Keratinocyte (primary cell): Measurements from ENCODE around the gene CHM. TPM values are rescaled to one million over a fixed set of nuclear protein-coding genes. Genes with fewer than 3 reads are reported as not detected.

Experiments
- DNase-seq: peaks from one replicate; pipeline ENCODE4 v3.0.0-alpha.2; 2011; ENCODE audit warnings: low read depth, missing footprints, low spot score
- FAIRE-seq: peaks from 2 replicates; lab custom pipeline; 2011; peaks lifted over from hg19 to GRCh38; lab: Jason Lieb, UNC
- H2AFZ ChIP-seq: 2 replicates; pipeline ENCODE4 v1.6.0; 2012; ENCODE audit warnings: low read length, control low read depth, inconsistent platforms; ENCODE audit not compliant: control insufficient read depth
- H3K27ac ChIP-seq: 2 replicates; pipeline ENCODE4 v1.5.1; 2011; ENCODE audit warnings: low read length; ENCODE audit not compliant: control insufficient read depth, insufficient read depth
- H3K27me3 ChIP-seq: 3 replicates; pipeline ENCODE4 v1.6.0; 2011; ENCODE audit warnings: low read length; ENCODE audit not compliant: control insufficient read depth, insufficient read depth; ENCODE audit errors: extremely low read depth
- H3K36me3 ChIP-seq, 2 experiments: 2 replicates in 1 of 2; 3 replicates in 1 of 2; pipeline ENCODE4 v1.5.1; 2011; ENCODE audit warnings: low read length in 2 of 2, mild to moderate bottlenecking in 1 of 2; ENCODE audit not compliant: control insufficient read depth in 2 of 2, insufficient read depth in 2 of 2; ENCODE audit errors: extremely low read depth in 1 of 2
- H3K4me1 ChIP-seq: 3 replicates; pipeline ENCODE4 v1.5.1; 2011; ENCODE audit warnings: low read length; ENCODE audit not compliant: control insufficient read depth, insufficient read depth; ENCODE audit errors: extremely low read depth
- H3K4me2 ChIP-seq: 3 replicates; pipeline ENCODE4 v1.6.0; 2011; ENCODE audit warnings: low read depth, low read length; ENCODE audit not compliant: control insufficient read depth, insufficient read depth; ENCODE audit errors: extremely low read depth
- H3K4me3 ChIP-seq, 3 experiments: fragments of 200-600 bp in 1 of 3; sonication (generic) in 1 of 3; 2 replicates in 2 of 3; 3 replicates in 1 of 3; pipeline ENCODE4 v1.5.1; 2011 to 2016; ENCODE audit warnings: low read length in 3 of 3, mild to moderate bottlenecking in 3 of 3, control low read depth in 2 of 3, inconsistent platforms in 1 of 3, low read depth in 1 of 3, mixed read lengths in 1 of 3, mixed run types in 1 of 3, moderate library complexity in 1 of 3; ENCODE audit not compliant: control insufficient read depth in 2 of 3, insufficient read depth in 2 of 3; ENCODE audit errors: extremely low read depth in 1 of 3
- H3K79me2 ChIP-seq: 2 replicates; pipeline ENCODE4 v1.6.0; 2012; ENCODE audit warnings: low read length; ENCODE audit not compliant: control insufficient read depth, insufficient read depth
- H3K9ac ChIP-seq: 3 replicates; pipeline ENCODE4 v1.6.0; 2011; ENCODE audit warnings: low read length; ENCODE audit not compliant: control insufficient read depth, insufficient read depth; ENCODE audit errors: extremely low read depth
- H3K9me1 ChIP-seq: 3 replicates; pipeline ENCODE4 v1.6.0; 2011; ENCODE audit warnings: low read length; ENCODE audit not compliant: control insufficient read depth, insufficient read depth; ENCODE audit errors: extremely low read depth
- H3K9me3 ChIP-seq: 2 replicates; pipeline ENCODE4 v1.5.1; 2012; ENCODE audit warnings: low read depth, low read length; ENCODE audit not compliant: control insufficient read depth
- H4K20me1 ChIP-seq: 3 replicates; pipeline ENCODE4 v1.6.0; 2011; ENCODE audit warnings: low read length; ENCODE audit not compliant: control insufficient read depth, insufficient read depth; ENCODE audit errors: extremely low read depth
- CTCF ChIP-seq, 3 experiments: IDR thresholded peaks in 1 of 3; conservative IDR thresholded peaks in 1 of 3; optimal IDR thresholded peaks in 1 of 3; 2 replicates in 2 of 3; 3 replicates in 1 of 3; pipeline versions ENCODE3 to v1.5.1; 2011; ENCODE audit warnings: low read length in 3 of 3, mild to moderate bottlenecking in 3 of 3, moderate library complexity in 2 of 3, control low read depth in 1 of 3, inconsistent platforms in 1 of 3; ENCODE audit not compliant: insufficient read depth in 2 of 3; ENCODE audit errors: extremely low read depth in 1 of 3
- EZH2 ChIP-seq: IDR thresholded peaks from one replicate; pipeline ENCODE4 v1.6.1; 2012; ENCODE audit warnings: inconsistent platforms, mild to moderate bottlenecking, low read length, moderate library complexity
- dilution Hi-C: fragments of 300-500 bp; cut with MboI; formaldehyde crosslinking; loops from one replicate; pipeline ENCODE4 v1.7.0; 2020; ENCODE audit warnings: low sequenced_read_pairs; ENCODE audit not compliant: extremely low pct_ligation_motif_present
- polyA plus RNA-seq, 5 experiments: library from polyadenylated mRNA; depleted of rRNA in 3 of 5; stranded (reverse) in 3 of 5; stranded (forward) in 1 of 5; unstranded in 1 of 5; fragments of >200 nt; gene quantifications; 1 replicate in 1 of 5; 2 replicates in 3 of 5; 3 replicates in 1 of 5; pipeline versions ENCODE4 v1.2.1 to v1.2.3, GENCODE V29; 2011 to 2012; ENCODE audit warnings: missing spikeins in 2 of 5, low read depth in 1 of 5, low replicate concordance in 1 of 5

CHM gene
- polyA plus RNA-seq, 1 donor (not counting 4 experiments of a cell fraction or from before 2014, with no cell fraction given) = 20.4 TPM

DNA sequence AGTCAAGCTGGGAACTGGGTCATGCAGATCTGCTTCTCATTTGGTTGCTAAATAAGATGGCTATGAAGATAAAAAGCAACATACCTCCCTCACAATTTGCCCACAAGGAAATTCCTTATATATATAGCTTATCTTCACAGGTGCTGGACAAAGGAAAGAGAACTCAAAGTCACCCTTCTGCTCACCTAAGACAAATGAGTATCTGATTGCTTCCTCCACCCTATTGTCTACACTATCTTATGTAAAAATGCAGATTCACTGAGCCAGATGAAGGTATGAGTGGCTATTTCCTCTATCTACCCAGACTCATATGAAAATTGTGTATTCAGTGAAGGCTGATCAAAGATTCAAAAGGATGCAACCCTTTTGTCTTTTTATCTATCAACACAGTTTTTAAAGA is 50.8 kb downstream of the CHM start:
- no peaks in the 10 kb centered on the region for H3K36me3 ChIP-seq
- no peaks in the 10 kb centered on the region for H4K20me1 ChIP-seq
- no peaks in the 10 kb centered on the region for H3K4me1 ChIP-seq
- H3K4me2 ChIP-seq = no peak overlapping the region
- H3K9me1 ChIP-seq = no peaks in the 10 kb centered on the region
- H3K9ac ChIP-seq = no peak overlapping the region
- no peak overlapping the region for H2AFZ ChIP-seq
- H3K27me3 ChIP-seq = no peaks in the 10 kb centered on the region
- DNase-seq (no peak), FAIRE-seq (no peak)
- H3K79me2 ChIP-seq = peaks cover 2% of the 10 kb centered on the region
- dilution Hi-C loops = no loop called here
- no peaks in the 10 kb centered on the region for H3K9me3 ChIP-seq
- no peak overlapping the region for H3K27ac ChIP-seq
- TF ChIP-seq EZH2 = no peak
- no peak for TF ChIP-seq CTCF (optimal IDR thresholded peaks at IDR 0.05 in 1 of 3, IDR thresholded peaks at IDR 0.05 in 1 of 3, conservative IDR thresholded peaks at IDR 0.05 in 1 of 3; ENCODE audit: extremely low read depth in 1 of 3, insufficient read depth in 2 of 3, low read length in 3 of 3)
- H3K4me3 ChIP-seq = no peak overlapping the region

DNA sequence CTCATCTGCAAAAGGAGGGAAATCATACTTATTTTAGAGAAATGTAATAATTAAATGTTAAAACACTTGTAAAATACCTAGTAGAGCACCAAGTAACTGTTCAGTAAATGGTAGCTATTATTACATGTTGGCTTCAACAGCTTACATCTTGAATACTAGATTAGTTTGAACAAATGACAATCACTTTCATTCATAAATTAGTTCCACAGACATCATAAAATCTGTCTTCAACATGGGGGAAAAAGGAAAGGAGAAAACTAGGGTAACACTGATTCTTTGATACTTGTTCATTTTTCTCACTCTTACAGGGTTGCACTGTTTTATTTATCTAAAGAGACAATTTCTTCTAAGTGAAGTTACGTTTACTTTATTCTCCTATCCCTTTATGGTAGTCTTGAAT is 51.7 kb downstream of the CHM start:
- Histone ChIP-seq H3K36me3 (no peaks in the 10 kb centered on the region), H3K27ac (no peak overlapping the region), H3K9ac (no peak overlapping the region), H2AFZ (no peak overlapping the region), H3K4me3 (no peak overlapping the region), H3K4me1 (no peaks in the 10 kb centered on the region), H3K27me3 (no peaks in the 10 kb centered on the region), H3K9me1 (no peaks in the 10 kb centered on the region), H3K79me2 (peaks cover 2% of the 10 kb centered on the region), H4K20me1 (no peaks in the 10 kb centered on the region), H3K9me3 (no peaks in the 10 kb centered on the region), H3K4me2 (no peak overlapping the region)
- dilution Hi-C loops = no loop called here
- DNase-seq (no peak), FAIRE-seq (no peak)
- TF ChIP-seq CTCF (optimal IDR thresholded peaks at IDR 0.05 in 1 of 3, IDR thresholded peaks at IDR 0.05 in 1 of 3, conservative IDR thresholded peaks at IDR 0.05 in 1 of 3; ENCODE audit: extremely low read depth in 1 of 3, insufficient read depth in 2 of 3, low read length in 3 of 3) = no peak
- no peak for TF ChIP-seq EZH2
